ENCODE results near the gene TPST1. TPM values are rescaled to one million over a fixed set of nuclear protein-coding genes. Genes with fewer than 3 reads are reported as not detected.

TPST1 gene
- total and polyA plus RNA-seq, 2 donors (not counting 1 experiment from before 2014, with no cell fraction given), result 81.8 to 151 TPM

DNA sequence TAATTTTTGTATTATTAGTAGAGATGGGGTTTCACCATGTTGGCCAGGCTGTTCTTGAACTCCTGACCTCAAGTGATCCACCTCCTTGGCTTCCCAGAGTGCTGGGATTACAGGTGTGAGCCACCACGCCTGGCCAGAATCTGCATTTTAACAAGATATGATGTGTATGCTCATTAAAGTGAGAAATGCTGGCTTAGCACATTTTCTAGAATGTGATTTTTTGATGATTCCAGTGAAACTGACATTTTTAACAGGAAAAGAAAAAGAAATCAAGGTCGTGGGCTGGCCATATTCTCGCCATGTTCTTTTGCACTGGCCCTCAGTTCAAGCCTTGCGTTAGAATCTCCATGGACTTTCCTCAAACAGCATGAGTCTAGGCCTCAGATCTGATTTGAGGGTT is 18.1 kb upstream of the TPST1 start:
- DNase-seq (ENCODE audit: low read depth in 2 of 2), result no peak
- H3K4me1 ChIP-seq (ENCODE audit: control insufficient read depth, extremely low read depth, insufficient read depth, low read length), result peaks cover 3% of the 10 kb centered on the region
- H3K79me2 ChIP-seq (ENCODE audit: control insufficient read depth, insufficient read depth, low read length), result no peaks in the 10 kb centered on the region
- no peaks in the 10 kb centered on the region for H3K36me3 ChIP-seq (ENCODE audit: control insufficient read depth, insufficient read depth, low read length)
- no peaks in the 10 kb centered on the region for H4K20me1 ChIP-seq (ENCODE audit: control insufficient read depth, extremely low read depth, insufficient read depth, low read length)
- no peak overlapping the region for H3K9ac ChIP-seq (ENCODE audit: insufficient read depth, low read length)
- TF ChIP-seq EZH2 (IDR thresholded peaks at IDR 0.05; ENCODE audit: low read length, missing control alignments), result no peak
- TF ChIP-seq, protein P1, sequence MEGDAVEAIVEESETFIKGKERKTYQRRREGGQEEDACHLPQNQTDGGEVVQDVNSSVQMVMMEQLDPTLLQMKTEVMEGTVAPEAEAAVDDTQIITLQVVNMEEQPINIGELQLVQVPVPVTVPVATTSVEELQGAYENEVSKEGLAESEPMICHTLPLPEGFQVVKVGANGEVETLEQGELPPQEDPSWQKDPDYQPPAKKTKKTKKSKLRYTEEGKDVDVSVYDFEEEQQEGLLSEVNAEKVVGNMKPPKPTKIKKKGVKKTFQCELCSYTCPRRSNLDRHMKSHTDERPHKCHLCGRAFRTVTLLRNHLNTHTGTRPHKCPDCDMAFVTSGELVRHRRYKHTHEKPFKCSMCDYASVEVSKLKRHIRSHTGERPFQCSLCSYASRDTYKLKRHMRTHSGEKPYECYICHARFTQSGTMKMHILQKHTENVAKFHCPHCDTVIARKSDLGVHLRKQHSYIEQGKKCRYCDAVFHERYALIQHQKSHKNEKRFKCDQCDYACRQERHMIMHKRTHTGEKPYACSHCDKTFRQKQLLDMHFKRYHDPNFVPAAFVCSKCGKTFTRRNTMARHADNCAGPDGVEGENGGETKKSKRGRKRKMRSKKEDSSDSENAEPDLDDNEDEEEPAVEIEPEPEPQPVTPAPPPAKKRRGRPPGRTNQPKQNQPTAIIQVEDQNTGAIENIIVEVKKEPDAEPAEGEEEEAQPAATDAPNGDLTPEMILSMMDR (conservative IDR thresholded peaks at IDR 0.05 in 1 of 2, IDR thresholded peaks at IDR 0.05 in 1 of 2; ENCODE audit: low read depth in 1 of 2, low read length in 2 of 2), result no peak
- no peaks in the 10 kb centered on the region for H3K9me3 ChIP-seq (ENCODE audit: control insufficient read depth, insufficient read depth, low read depth, low read length)
- H2AFZ ChIP-seq (ENCODE audit: low read length), result no peak overlapping the region
- no peak overlapping the region for H3K4me3 ChIP-seq (replicated peaks in 1 of 4; ENCODE audit: control extremely low read depth in 1 of 4, insufficient read depth in 1 of 4, low read depth in 3 of 4, low read length in 4 of 4)
- H3K27ac ChIP-seq (ENCODE audit: insufficient read depth, low read length), result no peak overlapping the region
- no peak overlapping the region for H3K4me2 ChIP-seq (ENCODE audit: extremely low read depth, insufficient read depth, low read length)
- H3K27me3 ChIP-seq (ENCODE audit: control insufficient read depth, insufficient read depth, low read length), result no peaks in the 10 kb centered on the region

DNA sequence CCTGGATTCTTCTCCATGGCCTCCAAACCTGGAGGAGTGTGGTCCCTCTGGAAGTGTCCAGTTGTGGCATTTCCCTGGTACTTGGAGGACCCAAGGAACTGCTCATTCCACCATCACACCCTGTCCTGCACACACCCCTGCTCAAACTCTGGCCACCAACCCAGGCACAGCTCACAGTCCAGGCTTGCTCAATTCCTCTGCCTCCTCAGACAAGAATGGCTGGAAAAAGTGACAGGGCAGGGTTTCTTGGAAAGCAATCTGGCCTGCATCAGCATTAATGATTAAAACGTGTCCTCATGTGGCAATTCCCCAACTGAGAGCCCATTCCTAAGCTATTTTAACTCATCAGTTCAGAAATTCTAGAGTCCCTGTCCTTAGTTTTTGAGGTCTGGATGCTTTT is 17.2 kb upstream of the TPST1 start:
- DNase-seq (ENCODE audit: low read depth in 2 of 2), result peak in 1 of 2 donors; percentile 42
- no peaks in the 10 kb centered on the region for H4K20me1 ChIP-seq (ENCODE audit: control insufficient read depth, extremely low read depth, insufficient read depth, low read length)
- no peak for TF ChIP-seq EZH2 (IDR thresholded peaks at IDR 0.05; ENCODE audit: low read length, missing control alignments)
- TF ChIP-seq, protein P1 (conservative IDR thresholded peaks at IDR 0.05 in 1 of 2, IDR thresholded peaks at IDR 0.05 in 1 of 2; ENCODE audit: low read depth in 1 of 2, low read length in 2 of 2), result no peak
- H3K4me2 ChIP-seq (ENCODE audit: extremely low read depth, insufficient read depth, low read length), result no peak overlapping the region
- no peak overlapping the region for H2AFZ ChIP-seq (ENCODE audit: low read length)
- no peaks in the 10 kb centered on the region for H3K27me3 ChIP-seq (ENCODE audit: control insufficient read depth, insufficient read depth, low read length)
- H3K9me3 ChIP-seq (ENCODE audit: control insufficient read depth, insufficient read depth, low read depth, low read length), result no peaks in the 10 kb centered on the region
- H3K36me3 ChIP-seq (ENCODE audit: control insufficient read depth, insufficient read depth, low read length), result no peaks in the 10 kb centered on the region
- no peak overlapping the region for H3K27ac ChIP-seq (ENCODE audit: insufficient read depth, low read length)
- no peak overlapping the region for H3K9ac ChIP-seq (ENCODE audit: insufficient read depth, low read length)
- H3K79me2 ChIP-seq (ENCODE audit: control insufficient read depth, insufficient read depth, low read length), result no peaks in the 10 kb centered on the region
- H3K4me3 ChIP-seq (replicated peaks in 1 of 4; ENCODE audit: control extremely low read depth in 1 of 4, insufficient read depth in 1 of 4, low read depth in 3 of 4, low read length in 4 of 4), result no peak overlapping the region
- peaks cover 3% of the 10 kb centered on the region for H3K4me1 ChIP-seq (ENCODE audit: control insufficient read depth, extremely low read depth, insufficient read depth, low read length)

DNA sequence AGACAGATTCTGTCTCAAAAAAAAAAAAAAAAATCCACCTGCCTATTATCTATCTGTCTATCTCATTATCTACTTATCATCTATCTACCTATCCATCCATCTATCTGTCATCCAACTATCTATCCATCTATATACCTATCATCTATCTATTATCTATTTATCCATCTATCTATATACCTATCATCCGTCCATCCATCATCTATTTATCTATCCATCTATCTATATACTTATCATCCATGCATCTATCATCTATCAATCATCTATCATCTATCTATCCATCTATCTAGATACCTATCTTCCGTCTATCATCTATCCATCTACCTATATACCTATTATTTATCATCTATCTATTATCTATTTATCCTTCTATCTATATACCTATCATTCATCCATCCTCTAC is 16.5 kb upstream of the TPST1 start:
- peaks cover under 1% of the 10 kb centered on the region for H3K4me1 ChIP-seq (ENCODE audit: control insufficient read depth, extremely low read depth, insufficient read depth, low read length)
- no peaks in the 10 kb centered on the region for H3K27me3 ChIP-seq (ENCODE audit: control insufficient read depth, insufficient read depth, low read length)
- H3K4me3 ChIP-seq (replicated peaks in 1 of 4; ENCODE audit: control extremely low read depth in 1 of 4, insufficient read depth in 1 of 4, low read depth in 3 of 4, low read length in 4 of 4), result no peak overlapping the region
- H3K9me3 ChIP-seq (ENCODE audit: control insufficient read depth, insufficient read depth, low read depth, low read length), result no peaks in the 10 kb centered on the region
- H3K36me3 ChIP-seq (ENCODE audit: control insufficient read depth, insufficient read depth, low read length), result no peaks in the 10 kb centered on the region
- no peak overlapping the region for H3K4me2 ChIP-seq (ENCODE audit: extremely low read depth, insufficient read depth, low read length)
- H2AFZ ChIP-seq (ENCODE audit: low read length), result no peak overlapping the region
- H3K27ac ChIP-seq (ENCODE audit: insufficient read depth, low read length), result no peak overlapping the region
- DNase-seq (ENCODE audit: low read depth in 2 of 2), result no peak
- no peaks in the 10 kb centered on the region for H4K20me1 ChIP-seq (ENCODE audit: control insufficient read depth, extremely low read depth, insufficient read depth, low read length)
- no peaks in the 10 kb centered on the region for H3K79me2 ChIP-seq (ENCODE audit: control insufficient read depth, insufficient read depth, low read length)
- no peak for TF ChIP-seq EZH2 (IDR thresholded peaks at IDR 0.05; ENCODE audit: low read length, missing control alignments)
- TF ChIP-seq, protein P1 (conservative IDR thresholded peaks at IDR 0.05 in 1 of 2, IDR thresholded peaks at IDR 0.05 in 1 of 2; ENCODE audit: low read depth in 1 of 2, low read length in 2 of 2), result no peak
- no peak overlapping the region for H3K9ac ChIP-seq (ENCODE audit: insufficient read depth, low read length)
